Vein endothelial cell (primary cell): ENCODE data around the gene ST6GALNAC2. TPM values are rescaled to one million over a fixed set of nuclear protein-coding genes. Genes with fewer than 3 reads are reported as not detected.

ENCODE experiments used
- small RNA-seq: library from RNA; depleted of rRNA; stranded (forward); fragments of <200 nt; gene quantifications from one replicate; pipeline ENCODE3, GENCODE V24; 2012
- total RNA-seq: library from RNA; depleted of rRNA; stranded (reverse); fragments of >200 nt; gene quantifications from 2 replicates; pipeline ENCODE4 v1.2.3, GENCODE V29; 2012

ST6GALNAC2 gene
- under 0.01 and 0.10 TPM in 2 replicates for total RNA-seq

GRCh38 chr17:76585649-76586593 lies at the start of gene ST6GALNAC2:
ST6GALNAC2 (minus strand) TSS chr17:76585860; CDS start chr17:76585808, 52 bp downstream.

GRCh38 chr17:76539631-76540271 lies 45.9 kb downstream of the ST6GALNAC2 start, which contains the start of gene PRCD:
PRCD (plus strand) TSS chr17:76540044; CDS start chr17:76540142, 98 bp downstream.

GRCh38 chr17:76537578-76538280 lies 47.9 kb downstream of the ST6GALNAC2 start, which contains the start of gene CYGB:
CYGB (minus strand) TSS chr17:76537709; CDS start chr17:76537542, 167 bp downstream.

Small RNA genes within 50 kb of the gene (small RNA-seq; reads per million reads assigned to genes)
- gene AC015802.2, result not detected
- gene SNORD1A, result not detected
- gene SNORD1B, result 763 reads per million, percentile 99 among the genes with 10 or more reads in this experiment

Other genes with a start within 250 kb of the ST6GALNAC2 start
- 83.8 and 85.9 TPM in 2 replicates for gene PRPSAP1, start 231.9 kb downstream of the ST6GALNAC2 start, total RNA-seq
- gene SPHK1, start 201.3 kb downstream of the ST6GALNAC2 start, total RNA-seq, result 138 and 156 TPM in 2 replicates
- 26.1 and 26.8 TPM in 2 replicates for gene UBE2O, start 132.7 kb downstream of the ST6GALNAC2 start, total RNA-seq
- not detected in 2 replicates for gene AANAT, start 118.3 kb downstream of the ST6GALNAC2 start, total RNA-seq
- gene RHBDF2, start 84.4 kb downstream of the ST6GALNAC2 start, total RNA-seq, result 18.0 and 29.7 TPM in 2 replicates
- gene CYGB, start 48.2 kb downstream of the ST6GALNAC2 start, total RNA-seq, result 0.38 and 0.65 TPM in 2 replicates
- under 0.01 TPM in 1 of 2 replicates, not detected in the other for gene PRCD, start 45.8 kb downstream of the ST6GALNAC2 start, total RNA-seq
- not detected in 2 replicates for gene ST6GALNAC1, start 57.9 kb upstream of the ST6GALNAC2 start, total RNA-seq
- gene MXRA7, start 125.1 kb upstream of the ST6GALNAC2 start, total RNA-seq, result 142 and 166 TPM in 2 replicates
- gene JMJD6, start 140.7 kb upstream of the ST6GALNAC2 start, total RNA-seq, result 14.0 and 19.0 TPM in 2 replicates
- gene METTL23, start 141.0 kb upstream of the ST6GALNAC2 start, total RNA-seq, result 19.9 and 22.9 TPM in 2 replicates
- 187 and 236 TPM in 2 replicates for gene SRSF2, start 151.5 kb upstream of the ST6GALNAC2 start, total RNA-seq
- 27.8 and 36.5 TPM in 2 replicates for gene MFSD11, start 152.3 kb upstream of the ST6GALNAC2 start, total RNA-seq